Suprapubic skin (tissue), 4 donors: ENCODE data around the gene LZTFL1.

Experiments
- CTCF ChIP-seq, 2 donors: fragments of 200-600 bp in 1 of 2; fragments of 450-650 bp in 1 of 2; sonication (generic) in 1 of 2; IDR thresholded peaks; one replicate each; pipeline ENCODE4 v1.5.1; 2016 to 2019; ENCODE audit warnings: antibody characterized with exemption in 2 of 2, mild to moderate bottlenecking in 1 of 2, moderate library complexity in 1 of 2
- EP300 ChIP-seq: sonication (generic); formaldehyde crosslinking; IDR thresholded peaks from one replicate; pipeline ENCODE4 v1.6.1; 2017; ENCODE audit warnings: antibody characterized with exemption
- POLR2A ChIP-seq, 2 donors: fragments of 450-650 bp; IDR thresholded peaks; one replicate each; pipeline ENCODE4 v1.6.1; 2017; ENCODE audit warnings: antibody characterized with exemption in 2 of 2, mild to moderate bottlenecking in 2 of 2, moderate library complexity in 2 of 2
- POLR2AphosphoS5 ChIP-seq, 3 donors: sonication (generic); formaldehyde crosslinking; IDR thresholded peaks; one replicate each; pipeline ENCODE4 v1.6.1; 2017; ENCODE audit warnings: antibody characterized with exemption in 3 of 3

DNA sequence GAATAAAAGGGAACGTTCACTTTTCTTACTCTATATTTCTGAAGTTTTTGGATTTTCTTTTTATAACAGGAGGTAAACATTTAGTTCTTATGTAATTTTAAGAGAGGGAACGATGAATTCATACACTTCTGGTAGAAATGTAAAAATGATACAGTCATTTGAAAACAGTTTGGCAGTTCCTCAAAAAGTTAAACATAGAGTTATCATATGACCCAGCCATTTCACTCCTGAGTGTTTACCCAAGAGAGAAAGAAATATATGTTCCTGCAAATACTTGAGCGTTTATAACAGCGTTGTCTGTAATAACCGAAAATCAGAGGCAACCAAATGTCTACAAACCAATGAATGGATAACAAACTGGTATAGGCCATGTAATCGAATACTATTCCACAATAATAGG lies 23.6 kb upstream of the LZTFL1 start:
- no peak for TF ChIP-seq CTCF (IDR thresholded peaks at IDR 0.05)
- no peak for TF ChIP-seq POLR2AphosphoS5 (IDR thresholded peaks at IDR 0.05)
- no peak for TF ChIP-seq POLR2A (IDR thresholded peaks at IDR 0.05)
- TF ChIP-seq EP300: no peak
